Endothelial cell (in vitro differentiated cells): ENCODE results near the gene CHAC1. TPM values are rescaled to one million over a fixed set of nuclear protein-coding genes. Genes with fewer than 3 reads are reported as not detected.

Experiments used
- DNase-seq: peaks from one replicate; pipeline ENCODE4 v3.0.0; 2021; ENCODE audit warnings: low spot score
- H3K27ac Mint-ChIP-seq: one replicate; pipeline ENCODE4 v1.8.0; 2021; ENCODE audit warnings: mixed read lengths, inconsistent platforms; ENCODE audit not compliant: unreplicated experiment
- H3K27me3 Mint-ChIP-seq: one replicate; pipeline ENCODE4 v1.8.0; 2021; ENCODE audit warnings: mild to moderate bottlenecking, moderate library complexity, mixed read lengths, inconsistent platforms; ENCODE audit not compliant: unreplicated experiment
- H3K36me3 Mint-ChIP-seq: one replicate; pipeline ENCODE4 v1.8.0; 2021; ENCODE audit warnings: mild to moderate bottlenecking, low read depth, mixed read lengths, inconsistent platforms; ENCODE audit not compliant: unreplicated experiment
- H3K4me1 Mint-ChIP-seq: one replicate; pipeline ENCODE4 v1.8.0; 2021; ENCODE audit warnings: mild to moderate bottlenecking, mixed read lengths, inconsistent platforms; ENCODE audit not compliant: unreplicated experiment
- H3K4me3 Mint-ChIP-seq: one replicate; pipeline ENCODE4 v1.8.0; 2021; ENCODE audit warnings: mild to moderate bottlenecking, mixed read lengths, inconsistent platforms; ENCODE audit not compliant: unreplicated experiment
- H3K9me3 Mint-ChIP-seq: one replicate; pipeline ENCODE4 v1.8.0; 2021; ENCODE audit warnings: mixed read lengths, inconsistent platforms; ENCODE audit not compliant: unreplicated experiment
- CTCF ChIP-seq: fragments of 200-600 bp; sonication (generic); IDR thresholded peaks from one replicate; pipeline ENCODE4 v1.5.0; 2021; ENCODE audit warnings: antibody characterized with exemption; ENCODE audit not compliant: unreplicated experiment
- total RNA-seq: library from RNA; stranded (reverse); fragmentation: NEBNext Ultra II Directional; extraction: Animal tissue kit (Norgen Biotek cat#: 25700); gene quantifications from one replicate; pipeline ENCODE4 v1.2.1, GENCODE V29; 2021; ENCODE audit not compliant: unreplicated experiment

The CHAC1 gene
- total RNA-seq, 1 donor from 2014 or later, result 16.4 TPM

- peaks cover 81% of the 10 kb centered on the region for H3K4me1 Mint-ChIP-seq
- peaks cover 40% of the 10 kb centered on the region for H3K27me3 Mint-ChIP-seq
- no peak for TF ChIP-seq CTCF
- H3K27ac Mint-ChIP-seq, result peak overlapping the region; percentile 93
- peaks cover 6% of the 10 kb centered on the region for H3K36me3 Mint-ChIP-seq
- DNase-seq, result no peak
- peak overlapping the region; percentile 85 for H3K4me3 Mint-ChIP-seq
- no peaks in the 10 kb centered on the region for H3K9me3 Mint-ChIP-seq
These were observed 39.3 kb upstream of the CHAC1 start for GRCh38 chr15:40914013-40914412.

GRCh38 chr15:40914486-40914885, 38.8 kb upstream of the CHAC1 start:
- TF ChIP-seq CTCF, result no peak
- no peak for DNase-seq
- Mint-ChIP-seq H3K27me3 (peaks cover 36% of the 10 kb centered on the region), H3K4me1 (peaks cover 79% of the 10 kb centered on the region), H3K36me3 (peaks cover 6% of the 10 kb centered on the region), H3K27ac (peak overlapping the region; percentile 93), H3K4me3 (peak overlapping the region; percentile 85), H3K9me3 (no peaks in the 10 kb centered on the region)

- Mint-ChIP-seq H3K4me3 (no peak overlapping the region), H3K36me3 (peaks cover 9% of the 10 kb centered on the region), H3K4me1 (peaks cover 77% of the 10 kb centered on the region), H3K27ac (peak overlapping the region; percentile 93), H3K27me3 (peaks cover 34% of the 10 kb centered on the region), H3K9me3 (no peaks in the 10 kb centered on the region)
- DNase-seq, result no peak
- TF ChIP-seq CTCF, result no peak
These were observed 38.1 kb upstream of the CHAC1 start for GRCh38 chr15:40915116-40915661.

GRCh38 chr15:40915679-40916078, 37.6 kb upstream of the CHAC1 start:
- Mint-ChIP-seq H3K9me3 (no peaks in the 10 kb centered on the region), H3K27me3 (peaks cover 29% of the 10 kb centered on the region), H3K4me3 (no peak overlapping the region), H3K4me1 (peaks cover 75% of the 10 kb centered on the region), H3K36me3 (peaks cover 10% of the 10 kb centered on the region), H3K27ac (peak overlapping the region; percentile 67)
- no peak for DNase-seq
- TF ChIP-seq CTCF, result no peak

GRCh38 chr15:40917585-40917984, 35.7 kb upstream of the CHAC1 start:
- Mint-ChIP-seq H3K27me3 (peaks cover 27% of the 10 kb centered on the region), H3K4me3 (no peak overlapping the region), H3K4me1 (peaks cover 77% of the 10 kb centered on the region), H3K9me3 (no peaks in the 10 kb centered on the region), H3K36me3 (peaks cover 11% of the 10 kb centered on the region), H3K27ac (peak overlapping the region; percentile 95)
- no peak for DNase-seq
- no peak for TF ChIP-seq CTCF
